HepG2 (cell line): Measurements from ENCODE around the gene OVCH1. TPM values are rescaled to one million over a fixed set of nuclear protein-coding genes. Genes with fewer than 3 reads are reported as not detected.

Source experiments
- ATAC-seq: fragments of 200-7000 bp; cut with Tn5 transposase; 3 replicates; pipeline ENCODE4 v1.9.1; 2020; ENCODE audit warnings: mild to moderate bottlenecking, moderate library complexity
- BruUV-seq: library from RNA; stranded (reverse); fragments of 400-500 nt; replicated peaks from 2 replicates; lab custom pipeline; 2021; lab: Mats Ljungman, UMichigan
- CTCF ChIA-PET: fragments of 300-600 bp; formaldehyde crosslinking; extraction: SDS; loops from one replicate; lab custom pipeline; 2021; ENCODE audit warnings: low total read pairs, inconsistent platforms, low intra/inter-chr PET ratio; lab: Yijun Ruan, JAX
- POLR2A ChIA-PET: fragments of 350-600 bp; sonication (Branson Sonifier 250); formaldehyde crosslinking; loops from one replicate; lab custom pipeline; 2020; ENCODE audit warnings: antibody characterized with exemption, inconsistent platforms; lab: Yijun Ruan, JAX
- DNase-seq: peaks from one replicate; pipeline ENCODE4 v3.0.0-alpha.2; 2015; ENCODE audit warnings: low spot score
- FAIRE-seq: peaks from 3 replicates; lab custom pipeline; 2011; peaks lifted over from hg19 to GRCh38; lab: Jason Lieb, UNC
- H2AFZ ChIP-seq: one replicate; pipeline ENCODE4 v1.6.1; 2011; ENCODE audit warnings: low read length, inconsistent platforms
- H3K27ac ChIP-seq: fragments of 300-600 bp; 3 replicates; pipeline ENCODE4 v1.8.0; 2011; ENCODE audit warnings: mixed run types, mild to moderate bottlenecking, mixed read lengths, low read length, inconsistent platforms; ENCODE audit not compliant: insufficient read depth; ENCODE audit errors: extremely low read length
- H3K27me3 ChIP-seq, 2 experiments: fragments of 200-600 bp in 1 of 2; 2 replicates in 1 of 2; 3 replicates in 1 of 2; pipeline versions ENCODE4 v1.6.0 to v1.8.0; 2011; ENCODE audit warnings: low read length in 2 of 2, mild to moderate bottlenecking in 2 of 2, moderate library complexity in 2 of 2, inconsistent platforms in 1 of 2; ENCODE audit not compliant: insufficient read depth in 2 of 2, control insufficient read depth in 1 of 2
- H3K36me3 ChIP-seq, 2 experiments: fragments of 200-600 bp in 1 of 2; replicated peaks in 1 of 2; 2 replicates in 1 of 2; 3 replicates in 1 of 2; pipeline versions ENCODE4 v1.5.1 to v1.8.0; 2011; ENCODE audit warnings: low read length in 2 of 2, inconsistent platforms in 1 of 2; ENCODE audit not compliant: insufficient read depth in 2 of 2, control insufficient read depth in 1 of 2
- H3K4me1 ChIP-seq: 2 replicates; pipeline ENCODE4 v1.5.1; 2012; ENCODE audit warnings: low read length, inconsistent platforms; ENCODE audit not compliant: insufficient read depth
- H3K4me2 ChIP-seq: 2 replicates; pipeline ENCODE4 v1.6.0; 2011; ENCODE audit warnings: low read depth, low read length, inconsistent platforms
- H3K4me3 ChIP-seq, 3 experiments: fragments of 200-600 bp in 1 of 3; sonication (generic), shearing (Covaris generic) in 1 of 3; replicated peaks in 1 of 3; 2 replicates each; pipeline ENCODE4 v1.5.1; 2011 to 2016; ENCODE audit warnings: low read length in 3 of 3, inconsistent platforms in 2 of 3, low read depth in 2 of 3, mild to moderate bottlenecking in 2 of 3, control low read depth in 1 of 3, mixed read lengths in 1 of 3; ENCODE audit not compliant: insufficient read depth in 1 of 3
- H3K79me2 ChIP-seq: one replicate; pipeline ENCODE4 v1.6.1; 2011; ENCODE audit warnings: low read length, inconsistent platforms; ENCODE audit not compliant: insufficient read depth
- H3K9ac ChIP-seq: 2 replicates; pipeline ENCODE4 v1.6.0; 2011; ENCODE audit warnings: mild to moderate bottlenecking, low read depth, low read length, inconsistent platforms; ENCODE audit not compliant: insufficient read depth
- H3K9me3 ChIP-seq: 2 replicates; pipeline ENCODE4 v1.5.1; 2012; ENCODE audit warnings: mild to moderate bottlenecking, low read length
- H4K20me1 ChIP-seq: 2 replicates; pipeline ENCODE4 v1.6.0; 2011; ENCODE audit warnings: inconsistent platforms, mild to moderate bottlenecking, low read length, moderate library complexity; ENCODE audit not compliant: insufficient read depth
- HNRNPK ChIP-seq: fragments of 200-400 bp; formaldehyde crosslinking; IDR thresholded peaks from 2 replicates; pipeline ENCODE4 v1.6.1; 2018; ENCODE audit warnings: low read length, low read depth, moderate library complexity, mild to moderate bottlenecking; ENCODE audit not compliant: poor library complexity, severe bottlenecking
- IKZF4 ChIP-seq: sonication (generic); formaldehyde crosslinking; IDR thresholded peaks from 2 replicates; pipeline ENCODE4 v1.5.1; 2020; ENCODE audit warnings: borderline replicate concordance, mild to moderate bottlenecking, low read depth, missing genetic modification reagents; ENCODE audit errors: not compliant biosample characterization
- MTA1 ChIP-seq: sonication (generic); formaldehyde crosslinking; IDR thresholded peaks from 2 replicates; pipeline ENCODE4 v1.4.0; 2020; ENCODE audit warnings: missing genetic modification reagents, mild to moderate bottlenecking, borderline replicate concordance
- PCBP1 ChIP-seq: fragments of 200-400 bp; formaldehyde crosslinking; IDR thresholded peaks from 2 replicates; pipeline ENCODE4 v1.6.1; 2017; ENCODE audit warnings: mild to moderate bottlenecking, low read depth, low read length, borderline replicate concordance
- SATB2 ChIP-seq: sonication (generic); formaldehyde crosslinking; IDR thresholded peaks from 2 replicates; pipeline ENCODE4 v1.5.0; 2020; ENCODE audit warnings: missing genetic modification reagents
- SOX6 ChIP-seq, 2 experiments: fragments of 450-650 bp in 1 of 2; sonication (generic) in 1 of 2; formaldehyde crosslinking in 1 of 2; IDR thresholded peaks; 2 replicates each; pipeline versions ENCODE4 v1.4.0 to v1.6.1; 2017 to 2020; ENCODE audit warnings: antibody characterized with exemption in 1 of 2, mild to moderate bottlenecking in 1 of 2, missing genetic modification reagents in 1 of 2
- SP1 ChIP-seq, 2 experiments: fragments of 450-650 bp in 1 of 2; sonication (generic) in 1 of 2; formaldehyde crosslinking in 1 of 2; IDR thresholded peaks; 2 replicates each; pipeline versions ENCODE4 v1.4.0 to v1.6.1; 2016 to 2020; ENCODE audit warnings: missing genetic modification reagents in 1 of 2
- ZNF737 ChIP-seq: sonication (generic); formaldehyde crosslinking; IDR thresholded peaks from 2 replicates; pipeline ENCODE4 v1.5.0; 2020; ENCODE audit warnings: missing genetic modification reagents, mild to moderate bottlenecking, borderline replicate concordance
- ZZZ3 ChIP-seq: sonication (generic); formaldehyde crosslinking; IDR thresholded peaks from 2 replicates; pipeline ENCODE4 v1.4.0; 2020; ENCODE audit warnings: missing genetic modification reagents, mild to moderate bottlenecking, borderline replicate concordance
- WGBS: methylation state at CpG from one replicate; pipeline ENCODE4 v1.1.6; 2017; ENCODE audit warnings: low lambda C conversion rate; 5-methylcytosine and 5-hydroxymethylcytosine counted together
- in situ Hi-C: cut with HindIII; loops from 2 replicates; pipeline ENCODE4 v1.10.0; 2017; ENCODE audit warnings: low pct_unique_long_range_greater_than_20kb; ENCODE audit not compliant: extremely low pct_ligation_motif_present
- intact Hi-C: fragments of 100-400 bp; cut with micrococcal nuclease; formaldehyde crosslinking; loops from one replicate; pipeline ENCODE4 v1.10.0; 2022; ENCODE audit not compliant: unreplicated experiment
- polyA plus RNA-seq, 8 experiments: library from polyadenylated mRNA; depleted of rRNA in 3 of 8; stranded (reverse) in 7 of 8; unstranded in 1 of 8; fragments of >200 nt; fragmentation: Illumina TruSeq in 4 of 8; extraction: Trizol in 4 of 8; gene quantifications; 2 replicates each; pipeline versions ENCODE4 v1.2.1 to v1.2.3, GENCODE V29; 2011 to 2016; ENCODE audit warnings: low read depth in 4 of 8, missing spikeins in 1 of 8, mixed read lengths in 1 of 8; ENCODE audit not compliant: insufficient read depth in 1 of 8
- total RNA-seq, 5 experiments: library from RNA; depleted of rRNA; stranded (reverse); fragments of >200 nt; fragmentation: Illumina TruSeq; extraction: Trizol; gene quantifications; 2 replicates each; pipeline ENCODE4 v1.2.3, GENCODE V29; 2016; ENCODE audit warnings: low read depth in 1 of 5
- TF ChIP-seq, protein P1 (sequence below): sonication (generic); formaldehyde crosslinking; IDR thresholded peaks from 2 replicates; pipeline ENCODE4 v1.5.1; 2020; ENCODE audit warnings: missing genetic modification reagents, mild to moderate bottlenecking, borderline replicate concordance
- TF ChIP-seq, protein P2 (sequence below): IDR thresholded peaks from 2 replicates; pipeline ENCODE4 v1.6.1; 2016; ENCODE audit warnings: low read depth
- TF ChIP-seq, protein P3 (sequence below): sonication (generic); formaldehyde crosslinking; IDR thresholded peaks from 2 replicates; pipeline ENCODE4 v1.8.1; 2023; ENCODE audit warnings: mild to moderate bottlenecking, missing genetic modification reagents
- TF ChIP-seq, protein P4 (sequence below), 2 experiments: sonication (generic) in 1 of 2; formaldehyde crosslinking in 1 of 2; IDR thresholded peaks; 2 replicates each; pipeline versions ENCODE4 v1.4.0 to v1.6.1; 2018 to 2020; ENCODE audit warnings: missing genetic modification reagents in 2 of 2, borderline replicate concordance in 1 of 2, low read depth in 1 of 2, mild to moderate bottlenecking in 1 of 2, missing biosample characterization in 1 of 2

OVCH1 gene
- total and polyA plus RNA-seq, 2 of the 13 experiments (the other 11 are each of a cell fraction or from before 2014, with no cell fraction given): not detected

DNA sequence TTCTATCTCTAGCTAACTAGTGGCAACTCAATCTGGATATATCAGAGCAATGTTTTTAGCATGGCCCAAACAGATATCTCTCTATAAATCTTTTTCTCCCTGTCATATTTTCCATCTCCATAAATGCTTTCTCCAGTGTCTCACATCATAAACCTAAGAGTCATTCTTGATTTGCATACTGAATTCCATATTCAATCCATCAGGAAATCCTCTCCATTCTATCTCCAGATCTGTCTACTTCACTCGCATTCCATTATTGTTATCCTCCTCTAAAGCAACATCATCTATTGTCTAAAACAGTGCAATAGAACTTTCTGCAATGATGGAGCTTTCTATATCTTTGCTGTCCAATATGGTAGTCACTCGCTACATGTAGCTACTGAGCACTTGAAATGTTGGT is 71.0 kb downstream of the OVCH1 start (continued):
- TF ChIP-seq HNRNPK: no peak
- TF ChIP-seq, protein P1, sequence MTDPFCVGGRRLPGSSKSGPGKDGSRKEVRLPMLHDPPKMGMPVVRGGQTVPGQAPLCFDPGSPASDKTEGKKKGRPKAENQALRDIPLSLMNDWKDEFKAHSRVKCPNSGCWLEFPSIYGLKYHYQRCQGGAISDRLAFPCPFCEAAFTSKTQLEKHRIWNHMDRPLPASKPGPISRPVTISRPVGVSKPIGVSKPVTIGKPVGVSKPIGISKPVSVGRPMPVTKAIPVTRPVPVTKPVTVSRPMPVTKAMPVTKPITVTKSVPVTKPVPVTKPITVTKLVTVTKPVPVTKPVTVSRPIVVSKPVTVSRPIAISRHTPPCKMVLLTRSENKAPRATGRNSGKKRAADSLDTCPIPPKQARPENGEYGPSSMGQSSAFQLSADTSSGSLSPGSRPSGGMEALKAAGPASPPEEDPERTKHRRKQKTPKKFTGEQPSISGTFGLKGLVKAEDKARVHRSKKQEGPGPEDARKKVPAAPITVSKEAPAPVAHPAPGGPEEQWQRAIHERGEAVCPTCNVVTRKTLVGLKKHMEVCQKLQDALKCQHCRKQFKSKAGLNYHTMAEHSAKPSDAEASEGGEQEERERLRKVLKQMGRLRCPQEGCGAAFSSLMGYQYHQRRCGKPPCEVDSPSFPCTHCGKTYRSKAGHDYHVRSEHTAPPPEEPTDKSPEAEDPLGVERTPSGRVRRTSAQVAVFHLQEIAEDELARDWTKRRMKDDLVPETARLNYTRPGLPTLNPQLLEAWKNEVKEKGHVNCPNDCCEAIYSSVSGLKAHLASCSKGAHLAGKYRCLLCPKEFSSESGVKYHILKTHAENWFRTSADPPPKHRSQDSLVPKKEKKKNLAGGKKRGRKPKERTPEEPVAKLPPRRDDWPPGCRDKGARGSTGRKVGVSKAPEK (CRISPR knock-in tag): no peak
- TF ChIP-seq, protein P2, sequence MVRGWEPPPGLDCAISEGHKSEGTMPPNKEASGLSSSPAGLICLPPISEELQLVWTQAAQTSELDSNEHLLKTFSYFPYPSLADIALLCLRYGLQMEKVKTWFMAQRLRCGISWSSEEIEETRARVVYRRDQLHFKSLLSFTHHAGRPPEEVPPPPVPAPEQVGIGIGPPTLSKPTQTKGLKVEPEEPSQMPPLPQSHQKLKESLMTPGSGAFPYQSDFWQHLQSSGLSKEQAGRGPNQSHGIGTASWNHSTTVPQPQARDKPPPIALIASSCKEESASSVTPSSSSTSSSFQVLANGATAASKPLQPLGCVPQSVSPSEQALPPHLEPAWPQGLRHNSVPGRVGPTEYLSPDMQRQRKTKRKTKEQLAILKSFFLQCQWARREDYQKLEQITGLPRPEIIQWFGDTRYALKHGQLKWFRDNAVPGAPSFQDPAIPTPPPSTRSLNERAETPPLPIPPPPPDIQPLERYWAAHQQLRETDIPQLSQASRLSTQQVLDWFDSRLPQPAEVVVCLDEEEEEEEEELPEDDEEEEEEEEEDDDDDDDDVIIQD (CRISPR knock-in tag): no peak
- no peak for TF ChIP-seq SATB2 (CRISPR knock-in tag)

DNA sequence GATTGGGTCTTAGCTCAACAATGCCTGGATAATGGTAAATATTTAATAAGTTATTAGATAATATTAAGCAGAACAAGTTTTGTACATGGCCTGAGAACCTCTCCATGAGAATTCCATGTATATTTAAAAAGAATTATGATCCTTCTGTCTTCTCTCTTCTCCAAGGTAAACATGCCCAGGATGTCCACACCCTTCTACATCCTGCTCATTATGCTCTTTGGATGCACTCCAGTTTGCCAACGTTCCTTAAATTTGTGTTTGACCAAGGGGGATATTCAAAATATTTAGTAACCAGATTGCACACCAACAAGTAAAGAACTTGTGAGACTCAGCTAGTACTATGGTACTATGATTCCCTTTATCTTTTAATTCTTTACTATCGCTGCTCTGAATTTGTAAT is 71.8 kb downstream of the OVCH1 start:
- Histone ChIP-seq H3K4me3 (no peak overlapping the region), H3K27ac (no peak overlapping the region), H4K20me1 (no peaks in the 10 kb centered on the region), H3K4me2 (no peak overlapping the region), H3K4me1 (no peaks in the 10 kb centered on the region), H2AFZ (no peak overlapping the region), H3K9ac (no peak overlapping the region), H3K9me3 (no peaks in the 10 kb centered on the region), H3K79me2 (no peaks in the 10 kb centered on the region), H3K36me3 (no peaks in the 10 kb centered on the region), H3K27me3 (no peaks in the 10 kb centered on the region)
- no TSS peak for BruUV-seq
- in situ Hi-C loops (no loop called here), intact Hi-C loops (no loop called here)
- CTCF ChIA-PET: no interaction called here
- ATAC-seq (no peak), FAIRE-seq (no peak), DNase-seq (no peak)
- 0% methylated on average over 2 of the region's 2 CpGs for WGBS
- POLR2A ChIA-PET: no interaction called here
- TF ChIP-seq, protein P3, sequence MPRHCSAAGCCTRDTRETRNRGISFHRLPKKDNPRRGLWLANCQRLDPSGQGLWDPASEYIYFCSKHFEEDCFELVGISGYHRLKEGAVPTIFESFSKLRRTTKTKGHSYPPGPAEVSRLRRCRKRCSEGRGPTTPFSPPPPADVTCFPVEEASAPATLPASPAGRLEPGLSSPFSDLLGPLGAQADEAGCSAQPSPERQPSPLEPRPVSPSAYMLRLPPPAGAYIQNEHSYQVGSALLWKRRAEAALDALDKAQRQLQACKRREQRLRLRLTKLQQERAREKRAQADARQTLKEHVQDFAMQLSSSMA: no peak
- TF ChIP-seq SOX6 (IDR thresholded peaks at IDR 0.05): no peak
- no peak for TF ChIP-seq SOX6 (CRISPR knock-in tag; IDR thresholded peaks at IDR 0.05)
- TF ChIP-seq PCBP1: no peak
- no peak for TF ChIP-seq MTA1 (CRISPR knock-in tag)
- no peak for TF ChIP-seq ZZZ3 (CRISPR knock-in tag)
- TF ChIP-seq IKZF4 (CRISPR knock-in tag): no peak
- TF ChIP-seq, protein P4, sequence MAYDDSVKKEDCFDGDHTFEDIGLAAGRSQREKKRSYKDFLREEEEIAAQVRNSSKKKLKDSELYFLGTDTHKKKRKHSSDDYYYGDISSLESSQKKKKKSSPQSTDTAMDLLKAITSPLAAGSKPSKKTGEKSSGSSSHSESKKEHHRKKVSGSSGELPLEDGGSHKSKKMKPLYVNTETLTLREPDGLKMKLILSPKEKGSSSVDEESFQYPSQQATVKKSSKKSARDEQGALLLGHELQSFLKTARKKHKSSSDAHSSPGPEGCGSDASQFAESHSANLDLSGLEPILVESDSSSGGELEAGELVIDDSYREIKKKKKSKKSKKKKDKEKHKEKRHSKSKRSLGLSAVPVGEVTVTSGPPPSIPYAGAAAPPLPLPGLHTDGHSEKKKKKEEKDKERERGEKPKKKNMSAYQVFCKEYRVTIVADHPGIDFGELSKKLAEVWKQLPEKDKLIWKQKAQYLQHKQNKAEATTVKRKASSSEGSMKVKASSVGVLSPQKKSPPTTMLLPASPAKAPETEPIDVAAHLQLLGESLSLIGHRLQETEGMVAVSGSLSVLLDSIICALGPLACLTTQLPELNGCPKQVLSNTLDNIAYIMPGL (CRISPR knock-in tag; IDR thresholded peaks at IDR 0.05; ENCODE audit: borderline replicate concordance in 1 of 2, low read depth in 1 of 2): no peak
- TF ChIP-seq SP1 (IDR thresholded peaks at IDR 0.05): no peak
- TF ChIP-seq SP1 (CRISPR knock-in tag; IDR thresholded peaks at IDR 0.05): no peak
- no peak for TF ChIP-seq ZNF737 (CRISPR knock-in tag)
